HG02970 (cell line): ENCODE results near the gene CNOT6L.
"Not testable (repeated sequence)": the region's sequence is repeated elsewhere in the genome, so short reads cannot be mapped to it uniquely, and the experiment has no call there.

ENCODE experiments used
- ATAC-seq: cut with Tn5 transposase; IDR thresholded peaks from one replicate; pipeline ENCODE4 v1.9.1; 2021; ENCODE audit warnings: mild to moderate bottlenecking, moderate library complexity, moderate number of reproducible peaks; ENCODE audit not compliant: unreplicated experiment, low FRiP score

CNOT6L gene

GRCh38 chr4:77818602-77819403 is at the start of gene CNOT6L:
CNOT6L (minus strand) TSS chr4:77819368; CDS start chr4:77819308, 60 bp downstream.
- peak; percentile 30 for ATAC-seq

GRCh38 chr4:77865259-77865658 is 46.1 kb upstream of the CNOT6L start:
- no peak for ATAC-seq

DNA sequence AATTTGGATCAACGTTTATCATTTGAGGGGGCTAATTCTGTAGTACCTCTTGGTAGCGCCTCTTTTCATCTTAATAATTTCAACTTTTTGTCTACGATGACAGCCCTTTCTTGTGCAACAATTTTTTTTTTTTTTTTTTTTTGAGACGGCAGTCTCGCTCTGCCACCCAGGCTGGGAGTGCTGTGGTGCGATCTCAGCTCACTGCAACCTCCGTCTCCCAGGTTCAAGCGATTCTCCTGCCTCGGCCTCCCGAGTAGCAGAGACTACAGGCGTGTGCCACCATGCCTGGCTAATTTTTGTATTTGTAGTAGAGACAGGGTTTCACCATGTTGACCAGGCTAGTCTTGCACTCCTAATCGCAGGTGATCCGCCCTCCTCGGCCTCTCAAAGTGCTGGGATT is 44.2 kb upstream of the CNOT6L start:
- ATAC-seq, result not testable (repeated sequence)

- peak; percentile 85 for ATAC-seq
These were observed 43.5 kb upstream of the CNOT6L start, which contains the start of gene MRPL1 for GRCh38 chr4:77862478-77863216. MRPL1 (plus strand) TSS chr4:77862830; CDS start chr4:77862849, 19 bp downstream.

GRCh38 chr4:77861495-77861894 is 42.3 kb upstream of the CNOT6L start:
- no peak for ATAC-seq

GRCh38 chr4:77859256-77859655 is 40.1 kb upstream of the CNOT6L start:
- ATAC-seq, result no peak

DNA sequence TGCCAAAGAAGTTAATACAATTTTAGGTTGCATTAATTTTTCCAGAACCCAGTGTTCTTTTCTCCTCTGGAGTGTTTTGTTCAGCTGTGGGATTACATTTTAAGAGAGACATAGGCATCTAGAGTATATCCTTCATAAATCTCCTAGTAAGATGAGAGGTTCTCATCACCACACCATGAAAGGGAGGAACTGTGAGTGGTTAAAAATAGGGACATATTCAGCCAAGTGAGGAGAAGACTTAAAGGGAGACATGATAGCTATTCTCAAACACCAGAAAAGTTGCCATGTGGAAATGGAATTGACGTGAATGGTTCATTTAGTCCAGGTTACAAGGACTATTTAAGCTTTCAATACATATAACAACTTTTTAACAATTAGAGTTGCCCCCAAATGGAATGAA is 37.0 kb upstream of the CNOT6L start:
- no peak for ATAC-seq

GRCh38 chr4:77854431-77855111 is 35.4 kb upstream of the CNOT6L start:
- no peak for ATAC-seq

DNA sequence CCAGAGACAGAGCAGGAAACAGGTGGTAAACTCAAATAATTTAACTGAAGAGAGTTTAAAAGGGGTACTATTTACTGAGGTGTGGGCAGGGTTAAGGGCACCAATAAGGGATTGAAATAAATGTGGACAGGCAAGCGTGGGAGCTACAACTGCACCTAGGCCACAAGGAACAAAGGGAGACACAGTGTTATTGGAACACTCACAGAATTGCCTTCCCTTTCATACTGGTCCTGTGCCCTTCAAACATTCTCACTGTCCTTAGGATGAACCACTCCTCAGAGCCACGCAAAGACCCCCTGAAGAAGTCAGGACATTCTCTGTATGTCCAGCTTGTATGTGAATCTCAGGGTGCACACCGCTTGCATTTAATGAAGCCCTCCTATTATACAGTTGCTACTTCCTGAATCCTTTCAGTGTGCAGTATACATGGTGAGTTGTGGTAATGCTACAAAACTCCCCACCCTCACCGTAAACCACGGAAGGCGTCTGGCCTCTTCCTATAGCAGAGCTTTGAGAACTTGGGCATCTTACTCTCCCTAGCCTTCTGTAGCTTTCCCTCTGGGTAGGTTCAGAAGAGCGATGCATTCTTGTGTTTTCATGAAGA is 33.8 kb upstream of the CNOT6L start:
- ATAC-seq, result no peak

- no peak for ATAC-seq
These were observed 30.3 kb upstream of the CNOT6L start for GRCh38 chr4:77849278-77849965.

DNA sequence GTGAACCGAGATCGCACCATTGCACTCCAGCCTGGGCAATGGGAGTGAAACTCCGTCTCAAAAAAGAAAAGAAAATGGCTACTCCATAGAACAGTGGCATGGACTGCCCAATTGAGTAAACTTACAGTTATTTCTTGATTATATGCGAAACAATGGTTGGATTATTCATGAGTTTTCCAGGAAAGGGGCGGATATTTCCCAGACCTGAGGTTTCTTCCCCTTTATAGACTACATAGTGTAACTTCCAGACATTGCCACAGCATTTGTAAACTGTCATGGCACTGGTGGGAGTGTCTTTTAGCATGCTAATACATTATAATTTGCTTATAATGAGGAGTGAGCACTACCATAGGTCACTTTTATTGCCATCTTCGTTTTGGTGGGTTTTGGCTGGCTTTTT is 29.3 kb upstream of the CNOT6L start:
- no peak for ATAC-seq

DNA sequence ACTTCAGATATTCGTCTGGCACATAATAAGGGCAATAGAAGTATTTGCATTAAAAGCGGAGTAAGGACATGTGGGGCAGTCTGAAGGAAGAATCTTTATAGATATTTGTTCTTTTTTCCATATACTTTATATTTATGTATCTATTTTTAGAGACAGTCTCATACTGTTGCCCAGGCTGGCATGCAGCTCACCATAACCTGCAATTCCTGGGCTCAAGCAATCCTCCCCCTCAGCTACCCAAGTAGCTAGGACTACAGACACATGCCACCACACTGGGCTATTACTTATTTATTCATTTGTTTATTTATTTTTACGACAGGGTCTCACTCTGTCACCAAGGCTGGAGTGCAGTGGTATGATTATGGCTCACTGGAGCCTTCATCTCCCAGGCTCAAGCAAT is 26.8 kb upstream of the CNOT6L start:
- ATAC-seq, result no peak

GRCh38 chr4:77845400-77845799 is 26.2 kb upstream of the CNOT6L start:
- ATAC-seq, result no peak

DNA sequence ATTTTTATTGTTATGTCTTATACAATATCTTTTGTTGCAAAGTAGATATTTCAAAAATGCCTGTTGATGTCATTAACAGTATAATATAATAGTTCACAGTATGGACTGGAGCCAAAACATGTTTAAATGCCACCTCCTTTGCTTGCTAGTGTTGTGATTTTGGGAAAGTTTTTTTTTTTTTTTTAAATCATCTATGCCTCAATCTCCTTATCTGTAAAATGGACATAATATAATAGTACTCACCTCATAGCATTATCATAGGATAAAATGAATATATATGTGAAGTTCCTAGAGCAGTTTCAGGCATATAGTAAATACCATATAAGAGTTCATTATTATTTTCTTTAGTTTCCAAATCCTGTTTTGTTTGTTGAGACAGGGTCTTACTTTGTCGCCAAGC is 25.2 kb upstream of the CNOT6L start:
- no peak for ATAC-seq

GRCh38 chr4:77843628-77844027 is 24.5 kb upstream of the CNOT6L start:
- no peak for ATAC-seq

DNA sequence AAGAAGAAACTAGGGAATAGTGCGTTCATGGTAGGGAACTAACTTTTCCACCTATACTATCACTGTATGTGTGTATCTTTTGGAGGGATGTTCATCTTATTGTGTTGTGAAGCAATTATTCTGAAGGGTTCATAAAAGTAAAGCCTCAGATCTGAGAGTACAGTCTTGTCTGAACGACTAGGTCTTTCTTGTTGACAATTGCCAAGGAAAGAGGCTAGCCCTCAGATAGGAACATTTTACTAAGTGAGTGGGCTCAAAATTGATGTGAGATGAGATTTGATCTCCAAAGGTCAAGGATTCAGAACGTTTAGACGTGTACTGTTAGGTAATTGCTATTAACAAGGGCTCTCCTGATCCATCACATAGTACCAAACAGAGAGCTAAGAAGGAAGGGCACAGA is 15.2 kb upstream of the CNOT6L start:
- ATAC-seq, result no peak

- ATAC-seq, result no peak
These were observed 14.1 kb upstream of the CNOT6L start for GRCh38 chr4:77833126-77833724.

- no peak for ATAC-seq
These were observed 8.2 kb upstream of the CNOT6L start for GRCh38 chr4:77827343-77827742.

- no peak for ATAC-seq
These were observed 7.1 kb upstream of the CNOT6L start for GRCh38 chr4:77826275-77826674.

DNA sequence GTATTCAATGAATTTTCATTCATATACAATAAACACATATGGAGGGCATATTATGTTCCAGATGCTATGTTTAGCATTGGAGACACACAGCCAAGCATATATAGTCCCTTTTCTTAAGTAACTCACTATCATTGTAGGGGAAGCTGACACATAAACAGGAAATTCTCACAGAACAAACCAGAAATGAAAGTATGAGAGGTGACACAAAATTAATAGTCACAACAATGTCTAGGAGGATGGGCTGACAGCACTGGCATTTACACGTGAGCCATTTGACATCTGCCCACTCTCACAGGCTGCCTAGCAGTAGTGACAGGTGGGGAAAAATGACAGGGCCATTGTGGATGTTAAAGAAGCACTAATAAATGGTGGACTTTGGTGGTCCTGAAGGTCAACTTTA is 2.6 kb upstream of the CNOT6L start:
- no peak for ATAC-seq
